ENCODE results near the gene TWIST1.

TWIST1 gene

DNA sequence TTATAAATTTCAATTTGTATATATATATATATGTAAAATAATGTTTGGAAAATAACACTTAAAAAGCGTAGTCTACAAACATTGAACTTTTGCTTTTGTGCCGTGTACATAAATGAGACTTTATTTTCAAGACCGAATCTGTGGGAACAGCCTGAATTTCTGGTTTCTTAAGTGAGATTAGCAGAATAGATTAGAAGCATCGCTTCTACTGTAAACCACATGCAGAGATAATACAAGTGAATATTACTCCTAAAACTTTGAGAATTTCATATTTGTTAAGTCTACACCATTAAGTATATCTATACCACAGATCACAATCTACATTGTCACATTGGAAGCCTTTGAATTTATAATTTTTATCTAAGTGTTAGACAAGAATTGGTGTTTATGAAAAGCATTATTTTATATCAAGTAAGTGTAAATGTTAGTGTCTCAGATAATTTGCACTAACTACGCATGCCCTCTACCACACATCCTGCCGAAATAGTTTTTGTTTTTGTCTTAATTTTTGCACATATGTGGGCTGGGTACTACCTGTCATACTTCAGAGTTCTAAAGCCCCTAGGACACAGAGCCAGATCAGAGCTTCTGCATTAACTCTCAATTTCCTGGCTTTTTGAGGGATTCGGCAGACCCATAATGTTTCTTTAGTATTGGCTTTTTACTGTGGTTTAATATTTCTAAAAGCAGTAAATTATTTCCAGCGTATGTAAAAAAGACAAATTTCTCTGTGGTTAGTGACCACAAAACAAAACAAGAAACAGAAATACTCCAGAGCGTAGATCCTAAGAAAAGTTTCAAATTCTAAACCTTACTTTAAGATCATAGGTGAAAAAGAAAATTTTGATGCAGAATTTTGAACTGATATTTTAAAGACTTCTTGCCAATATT, 20.0 kb downstream of the TWIST1 start:
- H2AFZ ChIP-seq (ENCODE audit: low read depth, low read length) = no peak overlapping the region
- no peak overlapping the region for H3K9ac ChIP-seq (ENCODE audit: low read depth, low read length)
- peak; percentile 87 for ATAC-seq (ENCODE audit: insufficient read depth, low read depth)
- H3K4me1 ChIP-seq (ENCODE audit: insufficient read depth, low read length) = no peaks in the 10 kb centered on the region
- H3K27me3 ChIP-seq (ENCODE audit: insufficient read depth, low read length, poor library complexity) = no peaks in the 10 kb centered on the region
- peak overlapping the region; percentile 14; the same call in 1 of the 2 replicates for H3K4me2 ChIP-seq (ENCODE audit: insufficient read depth, low read length)
- no peak overlapping the region for H3K27ac ChIP-seq (ENCODE audit: low read length)
- H3K4me3 ChIP-seq (ENCODE audit: low read depth in 1 of 2, low read length in 2 of 2) = no peak overlapping the region
- H3K79me2 ChIP-seq (ENCODE audit: insufficient read depth, low read length) = no peaks in the 10 kb centered on the region
- no peaks in the 10 kb centered on the region for H3K9me3 ChIP-seq (ENCODE audit: insufficient read depth, low read length, severe bottlenecking)
- H3K36me3 ChIP-seq (ENCODE audit: insufficient read depth, low read length) = no peaks in the 10 kb centered on the region
- H4K20me1 ChIP-seq (ENCODE audit: insufficient read depth, low read length) = no peaks in the 10 kb centered on the region
- no peak for DNase-seq
- TF ChIP-seq EZH2 (IDR thresholded peaks at IDR 0.05; ENCODE audit: borderline replicate concordance, low read depth, low read length, severe bottlenecking) = no peak
- TF ChIP-seq, protein P1, sequence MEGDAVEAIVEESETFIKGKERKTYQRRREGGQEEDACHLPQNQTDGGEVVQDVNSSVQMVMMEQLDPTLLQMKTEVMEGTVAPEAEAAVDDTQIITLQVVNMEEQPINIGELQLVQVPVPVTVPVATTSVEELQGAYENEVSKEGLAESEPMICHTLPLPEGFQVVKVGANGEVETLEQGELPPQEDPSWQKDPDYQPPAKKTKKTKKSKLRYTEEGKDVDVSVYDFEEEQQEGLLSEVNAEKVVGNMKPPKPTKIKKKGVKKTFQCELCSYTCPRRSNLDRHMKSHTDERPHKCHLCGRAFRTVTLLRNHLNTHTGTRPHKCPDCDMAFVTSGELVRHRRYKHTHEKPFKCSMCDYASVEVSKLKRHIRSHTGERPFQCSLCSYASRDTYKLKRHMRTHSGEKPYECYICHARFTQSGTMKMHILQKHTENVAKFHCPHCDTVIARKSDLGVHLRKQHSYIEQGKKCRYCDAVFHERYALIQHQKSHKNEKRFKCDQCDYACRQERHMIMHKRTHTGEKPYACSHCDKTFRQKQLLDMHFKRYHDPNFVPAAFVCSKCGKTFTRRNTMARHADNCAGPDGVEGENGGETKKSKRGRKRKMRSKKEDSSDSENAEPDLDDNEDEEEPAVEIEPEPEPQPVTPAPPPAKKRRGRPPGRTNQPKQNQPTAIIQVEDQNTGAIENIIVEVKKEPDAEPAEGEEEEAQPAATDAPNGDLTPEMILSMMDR (IDR thresholded peaks at IDR 0.05; ENCODE audit: borderline replicate concordance, extremely low read depth, low read length, poor library complexity, severe bottlenecking) = no peak

DNA sequence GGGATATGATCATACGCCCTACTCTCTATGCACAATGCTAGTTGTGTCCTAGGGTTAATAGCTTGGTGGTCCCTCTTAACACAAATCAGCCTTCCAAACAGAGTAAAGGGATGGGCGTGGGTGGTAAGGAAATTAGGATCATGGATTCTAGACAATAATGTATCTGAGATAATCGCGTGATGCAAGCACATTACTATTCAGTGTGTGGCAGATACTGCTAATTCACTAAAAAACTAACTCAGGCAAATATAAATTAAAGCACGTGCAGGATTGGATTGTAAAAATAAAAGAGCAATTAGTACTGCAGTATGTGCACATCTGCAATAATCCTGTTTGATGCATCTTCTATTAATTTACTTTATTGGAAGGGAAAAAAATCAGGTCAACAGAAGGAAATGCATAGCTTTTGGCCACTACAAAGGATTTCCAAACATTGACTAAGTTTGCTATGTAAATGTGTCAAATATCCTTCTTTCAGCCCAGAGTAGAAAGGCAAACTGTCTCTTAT, 22.0 kb downstream of the TWIST1 start:
- H3K9ac ChIP-seq (ENCODE audit: low read depth, low read length) = no peak overlapping the region
- H3K79me2 ChIP-seq (ENCODE audit: insufficient read depth, low read length) = no peaks in the 10 kb centered on the region
- no peak overlapping the region for H2AFZ ChIP-seq (ENCODE audit: low read depth, low read length)
- H3K4me2 ChIP-seq (ENCODE audit: insufficient read depth, low read length) = no peak overlapping the region
- ATAC-seq (ENCODE audit: insufficient read depth, low read depth) (no peak), DNase-seq (no peak)
- no peaks in the 10 kb centered on the region for H4K20me1 ChIP-seq (ENCODE audit: insufficient read depth, low read length)
- no peak overlapping the region for H3K27ac ChIP-seq (ENCODE audit: low read length)
- H3K36me3 ChIP-seq (ENCODE audit: insufficient read depth, low read length) = no peaks in the 10 kb centered on the region
- no peak for TF ChIP-seq EZH2 (IDR thresholded peaks at IDR 0.05; ENCODE audit: borderline replicate concordance, low read depth, low read length, severe bottlenecking)
- TF ChIP-seq, protein P1 (IDR thresholded peaks at IDR 0.05; ENCODE audit: borderline replicate concordance, extremely low read depth, low read length, poor library complexity, severe bottlenecking) = no peak
- H3K4me1 ChIP-seq (ENCODE audit: insufficient read depth, low read length) = no peaks in the 10 kb centered on the region
- no peaks in the 10 kb centered on the region for H3K27me3 ChIP-seq (ENCODE audit: insufficient read depth, low read length, poor library complexity)
- no peaks in the 10 kb centered on the region for H3K9me3 ChIP-seq (ENCODE audit: insufficient read depth, low read length, severe bottlenecking)
- H3K4me3 ChIP-seq (ENCODE audit: low read depth in 1 of 2, low read length in 2 of 2) = no peak overlapping the region

DNA sequence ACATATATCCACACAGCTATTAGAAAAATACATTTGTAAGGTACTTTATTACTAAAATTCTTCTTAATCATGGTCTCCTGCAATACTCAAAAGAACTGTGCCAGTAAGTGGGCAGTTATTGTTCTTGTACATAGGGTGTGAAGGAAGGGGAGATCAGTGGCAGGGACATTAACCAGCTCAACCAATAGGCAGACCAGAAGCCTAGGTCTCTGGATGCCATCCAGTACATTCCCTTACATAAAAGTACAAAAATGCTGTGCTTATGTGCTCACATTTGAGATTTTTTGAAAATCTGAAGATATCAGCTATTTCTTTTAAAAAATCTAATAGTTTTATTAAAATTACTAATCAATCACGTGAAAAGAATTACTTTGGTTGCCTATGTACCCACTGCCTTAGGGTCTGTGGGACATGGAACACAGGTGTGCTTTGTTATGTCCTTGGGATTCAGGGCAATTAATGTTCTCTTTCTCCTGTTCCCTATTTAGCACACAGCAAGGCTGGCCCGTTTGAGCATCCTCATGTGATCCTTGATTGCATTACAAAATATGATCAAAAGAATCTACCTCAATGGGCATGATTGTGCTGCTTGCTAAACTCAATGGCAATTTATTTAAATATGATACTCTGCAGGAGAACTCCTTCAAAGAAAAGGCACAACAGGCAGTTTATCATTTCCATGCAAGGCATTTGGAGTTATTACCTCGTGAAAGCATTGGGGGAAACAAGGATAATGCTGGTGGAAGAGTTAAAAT, 22.7 kb downstream of the TWIST1 start:
- TF ChIP-seq, protein P1 (IDR thresholded peaks at IDR 0.05; ENCODE audit: borderline replicate concordance, extremely low read depth, low read length, poor library complexity, severe bottlenecking) = no peak
- TF ChIP-seq EZH2 (IDR thresholded peaks at IDR 0.05; ENCODE audit: borderline replicate concordance, low read depth, low read length, severe bottlenecking) = no peak
- Histone ChIP-seq H3K79me2 (ENCODE audit: insufficient read depth, low read length) (no peaks in the 10 kb centered on the region), H3K4me2 (ENCODE audit: insufficient read depth, low read length) (no peak overlapping the region), H3K4me3 (ENCODE audit: low read depth in 1 of 2, low read length in 2 of 2) (no peak overlapping the region), H3K9me3 (ENCODE audit: insufficient read depth, low read length, severe bottlenecking) (no peaks in the 10 kb centered on the region), H3K36me3 (ENCODE audit: insufficient read depth, low read length) (no peaks in the 10 kb centered on the region), H4K20me1 (ENCODE audit: insufficient read depth, low read length) (no peaks in the 10 kb centered on the region), H3K4me1 (ENCODE audit: insufficient read depth, low read length) (no peaks in the 10 kb centered on the region), H2AFZ (ENCODE audit: low read depth, low read length) (no peak overlapping the region), H3K27me3 (ENCODE audit: insufficient read depth, low read length, poor library complexity) (no peaks in the 10 kb centered on the region), H3K9ac (ENCODE audit: low read depth, low read length) (no peak overlapping the region), H3K27ac (ENCODE audit: low read length) (no peak overlapping the region)
- DNase-seq = no peak
- ATAC-seq (ENCODE audit: insufficient read depth, low read depth) = no peak
